GM12878 (cell line): ENCODE results near the gene TIMM29. TPM values are rescaled to one million over a fixed set of nuclear protein-coding genes. Genes with fewer than 3 reads are reported as not detected.

Source experiments
- ATAC-seq: fragments of 200-7000 bp; cut with Tn5 transposase; 3 replicates; pipeline ENCODE4 v1.9.1; 2020; ENCODE audit warnings: mild to moderate bottlenecking, moderate library complexity
- BruUV-seq: library from RNA; stranded (reverse); fragments of 400-500 nt; replicated peaks from 2 replicates; lab custom pipeline; 2021; lab: Mats Ljungman, UMichigan
- CTCF ChIA-PET: fragments of 300-600 bp; sonication (Branson Sonifier 250); formaldehyde crosslinking; extraction: SDS; loops from one replicate; lab custom pipeline; 2021; ENCODE audit warnings: inconsistent platforms; lab: Yijun Ruan, JAX
- POLR2A ChIA-PET: fragments of 350-600 bp; formaldehyde crosslinking; extraction: SDS; loops from one replicate; lab custom pipeline; 2021; ENCODE audit warnings: inconsistent platforms; lab: Charles Lee
- RAD21 ChIA-PET: fragments of 300-600 bp; sonication (Branson Sonifier 250); formaldehyde crosslinking; loops from one replicate; lab custom pipeline; 2023; ENCODE audit warnings: antibody characterized with exemption; ENCODE audit not compliant: unreplicated experiment; lab: Charles Lee
- SMC1A ChIA-PET: fragments of 300-600 bp; sonication (Branson Sonifier 250); formaldehyde crosslinking; loops from one replicate; lab custom pipeline; 2023; ENCODE audit not compliant: unreplicated experiment, uncharacterized antibody; lab: Charles Lee
- DNase-seq: peaks from one replicate; pipeline ENCODE4 v3.0.0-alpha.2; 2011; ENCODE audit warnings: low read depth, low spot score
- FAIRE-seq: peaks from 3 replicates; lab custom pipeline; 2011; peaks lifted over from hg19 to GRCh38; lab: Jason Lieb, UNC
- H2AFZ ChIP-seq: 2 replicates; pipeline ENCODE4 v1.6.0; 2011; ENCODE audit warnings: low read depth, low read length, control low read depth; ENCODE audit not compliant: control insufficient read depth
- H3K27ac ChIP-seq: 2 replicates; pipeline ENCODE4 v1.5.1; 2011; ENCODE audit warnings: control low read depth; ENCODE audit not compliant: control insufficient read depth, insufficient read depth
- H3K27me3 ChIP-seq, 2 experiments: replicated peaks in 1 of 2; 2 replicates each; pipeline versions ENCODE4 v1.6.0 to v1.6.1; 2011; ENCODE audit warnings: low read length in 1 of 2; ENCODE audit not compliant: control insufficient read depth in 2 of 2, insufficient read depth in 2 of 2
- H3K36me3 ChIP-seq, 2 experiments: 2 replicates each; pipeline ENCODE4 v1.5.1; 2011; ENCODE audit warnings: low read length in 1 of 2; ENCODE audit not compliant: control insufficient read depth in 2 of 2, insufficient read depth in 2 of 2
- H3K4me1 ChIP-seq: 2 replicates; pipeline ENCODE4 v1.6.1; 2011; ENCODE audit warnings: mild to moderate bottlenecking, low read length, moderate library complexity, mixed read lengths; ENCODE audit not compliant: control insufficient read depth, insufficient read depth
- H3K4me2 ChIP-seq: 2 replicates; pipeline ENCODE4 v1.6.0; 2011; ENCODE audit warnings: control low read depth; ENCODE audit not compliant: control insufficient read depth, insufficient read depth
- H3K4me3 ChIP-seq: fragments of 200-600 bp; sonication (generic); 2 replicates; pipeline ENCODE4 v1.5.1; 2016
- H3K79me2 ChIP-seq: 2 replicates; pipeline ENCODE4 v1.6.0; 2011; ENCODE audit warnings: low read length; ENCODE audit not compliant: control insufficient read depth, insufficient read depth
- H3K9ac ChIP-seq: 2 replicates; pipeline ENCODE4 v1.8.0; 2011; ENCODE audit warnings: low read length, control low read depth, mixed read lengths; ENCODE audit not compliant: control insufficient read depth, insufficient read depth
- H3K9me3 ChIP-seq: replicated peaks from 3 replicates; pipeline ENCODE4 v1.5.1; 2011; ENCODE audit warnings: mild to moderate bottlenecking, low read length; ENCODE audit not compliant: control insufficient read depth, insufficient read depth
- H4K20me1 ChIP-seq: 2 replicates; pipeline ENCODE4 v1.6.0; 2011; ENCODE audit not compliant: control insufficient read depth, insufficient read depth
- CBX3 ChIP-seq: fragments of 200-600 bp; sonication (generic); IDR thresholded peaks from 2 replicates; pipeline ENCODE4 v1.6.1; 2016; ENCODE audit warnings: low read depth, borderline replicate concordance
- EED ChIP-seq: sonication (generic); IDR thresholded peaks from 2 replicates; pipeline ENCODE4 v1.6.1; 2016; ENCODE audit warnings: antibody characterized with exemption, low read depth
- FOS ChIP-seq: IDR thresholded peaks from 3 replicates; pipeline ENCODE4 v1.6.1; 2011; ENCODE audit warnings: borderline replicate concordance; ENCODE audit not compliant: insufficient read length; ENCODE audit errors: extremely low read depth
- FOXK2 ChIP-seq: fragments of 450-650 bp; IDR thresholded peaks from 2 replicates; pipeline ENCODE4 v1.6.1; 2017; ENCODE audit warnings: mild to moderate bottlenecking, moderate library complexity
- NFIC ChIP-seq: IDR thresholded peaks from 2 replicates; pipeline ENCODE4 v1.6.1; 2012; ENCODE audit warnings: low read depth, mild to moderate bottlenecking, inconsistent platforms, low read length, moderate library complexity
- NFXL1 ChIP-seq: fragments of 450-650 bp; IDR thresholded peaks from 2 replicates; pipeline ENCODE4 v1.6.1; 2017; ENCODE audit warnings: antibody characterized with exemption, mild to moderate bottlenecking, borderline replicate concordance
- NRF1 ChIP-seq: conservative IDR thresholded peaks from 2 replicates; pipeline ENCODE4 v1.6.1; 2011; ENCODE audit warnings: mild to moderate bottlenecking, low read depth, low read length, improper control_type of control experiment
- RCOR1 ChIP-seq: conservative IDR thresholded peaks from 2 replicates; pipeline ENCODE4 v1.6.1; 2012; ENCODE audit warnings: low read depth, low read length, improper control_type of control experiment
- SREBF2 ChIP-seq: IDR thresholded peaks from 2 replicates; pipeline ENCODE4 v1.6.1; 2012; ENCODE audit warnings: mild to moderate bottlenecking, low read length
- YBX1 ChIP-seq: fragments of 450-650 bp; IDR thresholded peaks from 2 replicates; pipeline ENCODE4 v1.6.1; 2016; ENCODE audit warnings: antibody characterized with exemption
- WGBS: methylation state at CpG from one replicate; pipeline ENCODE4 v1.1.6; 2016; ENCODE audit warnings: low lambda C conversion rate; ENCODE audit not compliant: insufficient replicate concordance, insufficient coverage; ENCODE audit errors: missing lambda C conversion rate; 5-methylcytosine and 5-hydroxymethylcytosine counted together
- in situ Hi-C: fragments of 300-500 bp; cut with MboI; formaldehyde crosslinking; loops from 9 replicates; pipeline ENCODE4 v1.14.3; 2018; ENCODE audit warnings: mixed read lengths
- intact Hi-C: fragments of 100-400 bp; cut with micrococcal nuclease; formaldehyde crosslinking; loops from one replicate; pipeline ENCODE4 v1.14.2; 2022; ENCODE audit not compliant: unreplicated experiment
- polyA plus RNA-seq, 11 experiments: library from polyadenylated mRNA; depleted of rRNA in 4 of 11; unstranded in 6 of 11; stranded (reverse) in 5 of 11; fragments of >200 nt; fragmentation: Nextera tagmentation in 4 of 11; fragmentation: Illumina TruSeq in 1 of 11; extraction: Ambion mirVana in 4 of 11; extraction: Trizol in 1 of 11; gene quantifications; 1 replicate in 1 of 11; 2 replicates in 10 of 11; pipeline versions ENCODE4 v1.2.1 to v1.2.3, GENCODE V29; 2011 to 2016; ENCODE audit warnings: inconsistent platforms in 2 of 11, missing spikeins in 2 of 11, low read depth in 1 of 11
- total RNA-seq, 4 experiments: library from RNA; depleted of rRNA in 3 of 4; stranded (reverse); fragments of >200 nt in 3 of 4; fragmentation: Illumina TruSeq in 1 of 4; extraction: Trizol in 1 of 4; gene quantifications; 2 replicates each; pipeline versions ENCODE4 v1.2.1 to v1.2.3, GENCODE V29; 2013 to 2021
- TF ChIP-seq, protein P1 (sequence below): IDR thresholded peaks from 2 replicates; pipeline ENCODE4 v1.6.1; 2011; ENCODE audit warnings: borderline replicate concordance, low read depth, mild to moderate bottlenecking, moderate library complexity, mixed read lengths, low read length; ENCODE audit not compliant: insufficient read depth; ENCODE audit errors: extremely low read length
- TF ChIP-seq, protein P2 (sequence below): fragments of 450-650 bp; IDR thresholded peaks from 2 replicates; pipeline ENCODE4 v1.6.1; 2017; ENCODE audit warnings: mild to moderate bottlenecking
- TF ChIP-seq, protein P3 (sequence below): IDR thresholded peaks from 2 replicates; pipeline ENCODE4 v1.6.1; 2011; ENCODE audit warnings: mild to moderate bottlenecking, low read depth, low read length, moderate library complexity; ENCODE audit not compliant: insufficient replicate concordance

The TIMM29 gene
- total and polyA plus RNA-seq, 10 of the 15 experiments (the other 5 are each of a cell fraction or from before 2014, with no cell fraction given), result 2.4 to 27.9 (median 13.5) TPM

DNA sequence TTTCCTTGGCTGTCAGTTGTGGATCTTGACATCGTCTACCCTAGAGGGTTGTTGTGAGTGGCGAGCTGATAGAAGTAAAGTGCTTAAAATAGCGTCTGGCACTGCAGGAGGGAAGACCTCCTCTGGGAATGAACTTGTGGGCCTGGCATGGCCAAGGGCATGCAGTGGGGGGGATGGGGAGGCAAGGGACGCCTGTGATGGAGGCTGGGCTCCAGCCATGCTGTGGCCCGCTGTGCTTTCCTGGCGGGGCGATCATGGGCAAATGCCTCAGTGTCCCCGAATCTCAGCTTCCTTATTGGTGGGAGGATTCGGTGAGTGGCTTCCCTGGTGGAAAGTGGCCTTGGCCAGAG lies 46.5 kb upstream of the TIMM29 start:
- Histone ChIP-seq H3K27me3 (no peaks in the 10 kb centered on the region), H3K9me3 (no peaks in the 10 kb centered on the region), H3K4me2 (no peak overlapping the region), H2AFZ (no peak overlapping the region), H3K4me1 (peaks cover 31% of the 10 kb centered on the region), H3K27ac (no peak overlapping the region), H3K79me2 (peaks cover 77% of the 10 kb centered on the region), H3K4me3 (no peak overlapping the region), H3K36me3 (peaks cover 9 to 19% of the 10 kb centered on the region in 2 experiments), H3K9ac (no peak overlapping the region), H4K20me1 (no peaks in the 10 kb centered on the region; the same call in 1 of the 2 replicates)
- FAIRE-seq (no peak), ATAC-seq (no peak), DNase-seq (no peak)
- ChIA-PET RAD21 (no interaction called here), POLR2A (no interaction called here), CTCF (interaction anchor here (1.4 kb wide), 1 partner anchor 54 kb away, joined by 4 read pairs; no protein-coding TSS in a partner anchor), SMC1A (no interaction called here)
- in situ Hi-C loops (no loop called here), intact Hi-C loops (no loop called here)
- no TSS peak for BruUV-seq
- WGBS, result 79% methylated on average over 9 of the region's 9 CpGs
- no peak for TF ChIP-seq NRF1
- TF ChIP-seq FOXK2, result no peak
- TF ChIP-seq YBX1, result no peak
- TF ChIP-seq FOS, result no peak
- no peak for TF ChIP-seq RCOR1
- TF ChIP-seq, protein P1, sequence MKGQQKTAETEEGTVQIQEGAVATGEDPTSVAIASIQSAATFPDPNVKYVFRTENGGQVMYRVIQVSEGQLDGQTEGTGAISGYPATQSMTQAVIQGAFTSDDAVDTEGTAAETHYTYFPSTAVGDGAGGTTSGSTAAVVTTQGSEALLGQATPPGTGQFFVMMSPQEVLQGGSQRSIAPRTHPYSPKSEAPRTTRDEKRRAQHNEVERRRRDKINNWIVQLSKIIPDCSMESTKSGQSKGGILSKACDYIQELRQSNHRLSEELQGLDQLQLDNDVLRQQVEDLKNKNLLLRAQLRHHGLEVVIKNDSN, result no peak
- no peak for TF ChIP-seq CBX3
- TF ChIP-seq, protein P2, sequence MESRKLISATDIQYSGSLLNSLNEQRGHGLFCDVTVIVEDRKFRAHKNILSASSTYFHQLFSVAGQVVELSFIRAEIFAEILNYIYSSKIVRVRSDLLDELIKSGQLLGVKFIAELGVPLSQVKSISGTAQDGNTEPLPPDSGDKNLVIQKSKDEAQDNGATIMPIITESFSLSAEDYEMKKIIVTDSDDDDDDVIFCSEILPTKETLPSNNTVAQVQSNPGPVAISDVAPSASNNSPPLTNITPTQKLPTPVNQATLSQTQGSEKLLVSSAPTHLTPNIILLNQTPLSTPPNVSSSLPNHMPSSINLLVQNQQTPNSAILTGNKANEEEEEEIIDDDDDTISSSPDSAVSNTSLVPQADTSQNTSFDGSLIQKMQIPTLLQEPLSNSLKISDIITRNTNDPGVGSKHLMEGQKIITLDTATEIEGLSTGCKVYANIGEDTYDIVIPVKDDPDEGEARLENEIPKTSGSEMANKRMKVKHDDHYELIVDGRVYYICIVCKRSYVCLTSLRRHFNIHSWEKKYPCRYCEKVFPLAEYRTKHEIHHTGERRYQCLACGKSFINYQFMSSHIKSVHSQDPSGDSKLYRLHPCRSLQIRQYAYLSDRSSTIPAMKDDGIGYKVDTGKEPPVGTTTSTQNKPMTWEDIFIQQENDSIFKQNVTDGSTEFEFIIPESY, result no peak
- no peak for TF ChIP-seq NFXL1
- no peak for TF ChIP-seq EED
- TF ChIP-seq NFIC, result no peak
- no peak for TF ChIP-seq SREBF2
- TF ChIP-seq, protein P3, sequence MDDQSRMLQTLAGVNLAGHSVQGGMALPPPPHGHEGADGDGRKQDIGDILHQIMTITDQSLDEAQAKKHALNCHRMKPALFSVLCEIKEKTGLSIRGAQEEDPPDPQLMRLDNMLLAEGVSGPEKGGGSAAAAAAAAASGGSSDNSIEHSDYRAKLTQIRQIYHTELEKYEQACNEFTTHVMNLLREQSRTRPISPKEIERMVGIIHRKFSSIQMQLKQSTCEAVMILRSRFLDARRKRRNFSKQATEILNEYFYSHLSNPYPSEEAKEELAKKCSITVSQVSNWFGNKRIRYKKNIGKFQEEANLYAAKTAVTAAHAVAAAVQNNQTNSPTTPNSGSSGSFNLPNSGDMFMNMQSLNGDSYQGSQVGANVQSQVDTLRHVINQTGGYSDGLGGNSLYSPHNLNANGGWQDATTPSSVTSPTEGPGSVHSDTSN, result no peak
